ENCODE results near the gene MYO9B. TPM values are rescaled to one million over a fixed set of nuclear protein-coding genes. Genes with fewer than 3 reads are reported as not detected.

Gene MYO9B
- total RNA-seq, 3 donors from 2014 or later (not counting 1 experiment from before 2014, with no cell fraction given), result 321 to 378 (median 365) TPM

- intact Hi-C loops (cut with micrococcal nuclease), result loop anchor here (2.0 kb wide), 1 partner anchor 51 kb away; no protein-coding TSS in a partner anchor
- Mint-ChIP-seq H3K27me3 (ENCODE audit: low read depth in 2 of 2) (peaks cover 0 to 6% of the 10 kb centered on the region in 2 donors), H3K36me3 (no peaks in the 10 kb centered on the region), H3K9me3 (no peaks in the 10 kb centered on the region), H3K27ac (peak overlapping the region; percentile 92 to 96), H3K4me3 (peak overlapping the region; percentile 97), H3K4me1 (peaks cover 36 to 66% of the 10 kb centered on the region in 2 donors)
- TF ChIP-seq, protein P1, sequence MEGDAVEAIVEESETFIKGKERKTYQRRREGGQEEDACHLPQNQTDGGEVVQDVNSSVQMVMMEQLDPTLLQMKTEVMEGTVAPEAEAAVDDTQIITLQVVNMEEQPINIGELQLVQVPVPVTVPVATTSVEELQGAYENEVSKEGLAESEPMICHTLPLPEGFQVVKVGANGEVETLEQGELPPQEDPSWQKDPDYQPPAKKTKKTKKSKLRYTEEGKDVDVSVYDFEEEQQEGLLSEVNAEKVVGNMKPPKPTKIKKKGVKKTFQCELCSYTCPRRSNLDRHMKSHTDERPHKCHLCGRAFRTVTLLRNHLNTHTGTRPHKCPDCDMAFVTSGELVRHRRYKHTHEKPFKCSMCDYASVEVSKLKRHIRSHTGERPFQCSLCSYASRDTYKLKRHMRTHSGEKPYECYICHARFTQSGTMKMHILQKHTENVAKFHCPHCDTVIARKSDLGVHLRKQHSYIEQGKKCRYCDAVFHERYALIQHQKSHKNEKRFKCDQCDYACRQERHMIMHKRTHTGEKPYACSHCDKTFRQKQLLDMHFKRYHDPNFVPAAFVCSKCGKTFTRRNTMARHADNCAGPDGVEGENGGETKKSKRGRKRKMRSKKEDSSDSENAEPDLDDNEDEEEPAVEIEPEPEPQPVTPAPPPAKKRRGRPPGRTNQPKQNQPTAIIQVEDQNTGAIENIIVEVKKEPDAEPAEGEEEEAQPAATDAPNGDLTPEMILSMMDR (IDR thresholded peaks at IDR 0.05), result no peak
- Histone ChIP-seq H3K4me1 (ENCODE audit: control insufficient read depth, insufficient read depth, low read length) (peaks cover 45% of the 10 kb centered on the region), H3K9me3 (ENCODE audit: control insufficient read depth, insufficient read depth, low read length) (no peaks in the 10 kb centered on the region), H3K27me3 (ENCODE audit: control insufficient read depth, insufficient read depth, low read length) (no peaks in the 10 kb centered on the region), H3K27ac (ENCODE audit: low read length) (peak overlapping the region; percentile 81), H3K36me3 (ENCODE audit: control insufficient read depth, insufficient read depth, low read length) (peaks cover 5% of the 10 kb centered on the region), H3K4me3 (ENCODE audit: low read length) (peak overlapping the region; percentile 83)
- 59% methylated on average over 16 of the region's 18 CpGs for WGBS (ENCODE audit: insufficient coverage)
- ATAC-seq (no peak), DNase-seq (peak in 1 of 2 donors; percentile 49)
Observed at GRCh38 chr19:17073869-17074633, 1.5 kb upstream of the MYO9B start.

DNA sequence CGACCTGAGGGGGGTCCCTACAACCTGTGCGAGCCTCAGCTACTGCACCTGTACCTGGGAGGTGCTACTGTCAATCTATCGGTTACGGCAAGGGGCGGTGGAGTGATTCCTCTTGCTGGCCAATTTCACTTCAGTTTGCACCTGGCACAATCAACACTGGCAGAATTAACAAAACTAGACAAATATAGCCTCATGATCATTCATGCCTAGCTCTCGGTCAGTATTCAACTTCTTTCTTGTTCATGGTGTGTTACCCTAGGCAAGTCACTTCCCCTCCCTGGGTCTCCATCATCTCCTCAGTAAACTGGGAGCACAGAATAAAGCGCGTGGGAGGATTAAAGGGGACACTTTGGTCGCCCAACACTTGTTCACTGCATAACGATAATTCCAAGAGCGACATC is 943 bp upstream of the MYO9B start:
- no peaks in the 10 kb centered on the region for H3K9me3 Mint-ChIP-seq
- H3K4me3 Mint-ChIP-seq, result peak overlapping the region; percentile 97
- no peaks in the 10 kb centered on the region for H3K9me3 ChIP-seq (ENCODE audit: control insufficient read depth, insufficient read depth, low read length)
- intact Hi-C loops (cut with micrococcal nuclease), result loop anchor here (1.0 to 2.0 kb wide), 2 partner anchors 50 to 152 kb away; partner anchors contain the start of gene OCEL1
- H3K4me3 ChIP-seq (ENCODE audit: low read length), result peak overlapping the region; percentile 83
- peak overlapping the region; percentile 92 to 96 for H3K27ac Mint-ChIP-seq
- ATAC-seq (no peak), DNase-seq (no peak)
- peaks cover 51% of the 10 kb centered on the region for H3K4me1 ChIP-seq (ENCODE audit: control insufficient read depth, insufficient read depth, low read length)
- peaks cover 0 to 6% of the 10 kb centered on the region in 2 donors for H3K27me3 Mint-ChIP-seq (ENCODE audit: low read depth in 2 of 2)
- peaks cover 42 to 71% of the 10 kb centered on the region in 2 donors for H3K4me1 Mint-ChIP-seq
- no peaks in the 10 kb centered on the region for H3K27me3 ChIP-seq (ENCODE audit: control insufficient read depth, insufficient read depth, low read length)
- WGBS (ENCODE audit: insufficient coverage), result 25% methylated on average over 11 of the region's 11 CpGs
- H3K27ac ChIP-seq (ENCODE audit: low read length), result peak overlapping the region; percentile 81
- TF ChIP-seq, protein P1 (IDR thresholded peaks at IDR 0.05), result no peak
- H3K36me3 Mint-ChIP-seq, result no peaks in the 10 kb centered on the region
- peaks cover 5% of the 10 kb centered on the region for H3K36me3 ChIP-seq (ENCODE audit: control insufficient read depth, insufficient read depth, low read length)

- intact Hi-C loops (cut with micrococcal nuclease), result loop anchor here (1.0 to 2.0 kb wide), 2 partner anchors 49 to 150 kb away; partner anchors contain the start of gene OCEL1
- Histone ChIP-seq H3K27me3 (ENCODE audit: control insufficient read depth, insufficient read depth, low read length) (no peaks in the 10 kb centered on the region), H3K27ac (ENCODE audit: low read length) (peak overlapping the region; percentile 81), H3K36me3 (ENCODE audit: control insufficient read depth, insufficient read depth, low read length) (peaks cover 4% of the 10 kb centered on the region), H3K4me1 (ENCODE audit: control insufficient read depth, insufficient read depth, low read length) (peaks cover 64% of the 10 kb centered on the region), H3K4me3 (ENCODE audit: low read length) (peak overlapping the region; percentile 70), H3K9me3 (ENCODE audit: control insufficient read depth, insufficient read depth, low read length) (no peaks in the 10 kb centered on the region)
- DNase-seq (peak; percentile 56 to 67), ATAC-seq (peak; percentile 3 to 25 (median 19))
- Mint-ChIP-seq H3K36me3 (no peaks in the 10 kb centered on the region), H3K27ac (peak overlapping the region; percentile 92 to 96), H3K4me1 (peaks cover 51 to 72% of the 10 kb centered on the region in 2 donors), H3K4me3 (peak overlapping the region; percentile 98), H3K27me3 (ENCODE audit: low read depth in 2 of 2) (no peaks in the 10 kb centered on the region), H3K9me3 (no peaks in the 10 kb centered on the region)
- TF ChIP-seq, protein P1 (IDR thresholded peaks at IDR 0.05), result no peak
- WGBS (ENCODE audit: insufficient coverage), result under 1% methylated on average over 43 of the region's 43 CpGs
Observed at GRCh38 chr19:17075864-17076542, 426 bp downstream of the MYO9B start.
